HFF-Myc (cell line): ENCODE measurements around the gene ACTN4.

Experiments used
- DNase-seq: peaks from one replicate; pipeline ENCODE4 v3.0.0-alpha.2; 2011; ENCODE audit warnings: low read depth; ENCODE audit errors: extremely low read depth
- H3K4me3 ChIP-seq: replicated peaks from 2 replicates; pipeline ENCODE4 v1.5.1; 2011; ENCODE audit warnings: low read depth, mild to moderate bottlenecking, control low read depth, low read length
- CTCF ChIP-seq: IDR thresholded peaks from 2 replicates; pipeline ENCODE4 v1.5.1; 2012; ENCODE audit warnings: mild to moderate bottlenecking, low read depth, low read length, control low read depth; ENCODE audit errors: missing control alignments

The ACTN4 gene

GRCh38 chr19:38656171-38656981 lies 8.9 kb downstream of the ACTN4 start:
- H3K4me3 ChIP-seq, result no peak overlapping the region
- DNase-seq, result no peak
- TF ChIP-seq CTCF, result no peak

- DNase-seq, result no peak
- no peak for TF ChIP-seq CTCF
- no peak overlapping the region for H3K4me3 ChIP-seq
Measured at GRCh38 chr19:38657633-38658222, 10.3 kb downstream of the ACTN4 start.

GRCh38 chr19:38658462-38659306 lies 11.2 kb downstream of the ACTN4 start:
- TF ChIP-seq CTCF, result no peak
- peak overlapping the region; percentile 12 for H3K4me3 ChIP-seq
- peak; percentile 98 for DNase-seq

- TF ChIP-seq CTCF, result no peak
- H3K4me3 ChIP-seq, result no peak overlapping the region
- no peak for DNase-seq
Measured at GRCh38 chr19:38660724-38661123, 13.3 kb downstream of the ACTN4 start.

- TF ChIP-seq CTCF, result no peak
- DNase-seq, result no peak
- no peak overlapping the region for H3K4me3 ChIP-seq
Measured at GRCh38 chr19:38661136-38661535, 13.7 kb downstream of the ACTN4 start.

GRCh38 chr19:38661996-38662395 lies 14.5 kb downstream of the ACTN4 start:
- H3K4me3 ChIP-seq, result no peak overlapping the region
- DNase-seq, result no peak
- TF ChIP-seq CTCF, result no peak
